NCI-H146 (cell line): ENCODE data around the gene IFITM5.
"Not testable (repeated sequence)": the region's sequence is repeated elsewhere in the genome, so short reads cannot be mapped to it uniquely, and the experiment has no call there.

Experiments
- DNase-seq: peaks from one replicate; lab custom pipeline; 2025; lab: John Stamatoyannopoulos, UW

IFITM5 gene

GRCh38 chr11:312092-312816 is 12.9 kb upstream of the IFITM5 start:
- DNase-seq, result no peak

DNA sequence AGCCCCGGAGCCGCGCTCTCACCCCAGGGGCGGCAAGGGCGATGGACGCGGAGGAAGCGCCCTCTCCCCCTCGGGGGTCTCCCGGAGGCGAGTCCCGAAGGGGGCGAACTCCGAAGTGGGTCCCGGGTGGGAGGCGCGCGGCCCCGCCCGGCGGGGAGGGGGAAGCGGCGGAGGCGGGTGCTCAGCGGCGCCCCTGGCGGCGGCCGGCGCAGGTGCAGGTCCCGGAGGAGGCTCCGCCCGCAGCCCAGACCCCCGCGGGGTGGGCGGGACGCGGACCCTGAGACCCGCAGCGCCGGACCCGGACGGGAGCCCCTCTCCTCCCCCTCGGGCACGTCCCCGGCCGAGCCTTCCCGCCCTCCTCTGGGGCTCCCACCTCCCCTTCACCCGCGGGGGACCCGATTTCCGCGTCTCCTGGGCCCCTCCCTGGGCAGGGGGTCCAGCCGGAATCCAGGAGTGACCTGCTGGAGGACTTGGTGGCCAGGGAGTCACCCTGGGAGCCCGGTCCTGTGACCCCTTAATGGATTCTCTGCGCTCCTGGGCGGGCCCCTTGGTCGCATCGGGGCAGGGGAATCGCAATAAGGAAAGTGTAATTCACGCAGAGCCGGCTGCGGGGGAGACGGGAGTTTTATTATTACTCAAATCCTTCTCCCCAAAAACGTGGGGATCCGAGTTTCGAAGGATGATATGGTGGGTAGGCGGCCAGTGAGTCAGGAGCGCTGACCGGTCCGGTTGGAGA is 11.9 kb upstream of the IFITM5 start:
- DNase-seq, result not testable (repeated sequence)

GRCh38 chr11:309979-310572 is 10.8 kb upstream of the IFITM5 start:
- not testable (repeated sequence) for DNase-seq

- not testable (repeated sequence) for DNase-seq
Observed at GRCh38 chr11:308740-309665, 9.7 kb upstream of the IFITM5 start.

GRCh38 chr11:307766-308708 is 8.7 kb upstream of the IFITM5 start, which contains the start of gene IFITM2:
IFITM2 (plus strand) TSS chr11:307816; CDS start chr11:308193, 377 bp downstream.
- DNase-seq, result not testable (repeated sequence)

GRCh38 chr11:306645-307371 is 7.5 kb upstream of the IFITM5 start:
- no peak for DNase-seq

GRCh38 chr11:305844-306211 is 6.5 kb upstream of the IFITM5 start:
- DNase-seq, result no peak

DNA sequence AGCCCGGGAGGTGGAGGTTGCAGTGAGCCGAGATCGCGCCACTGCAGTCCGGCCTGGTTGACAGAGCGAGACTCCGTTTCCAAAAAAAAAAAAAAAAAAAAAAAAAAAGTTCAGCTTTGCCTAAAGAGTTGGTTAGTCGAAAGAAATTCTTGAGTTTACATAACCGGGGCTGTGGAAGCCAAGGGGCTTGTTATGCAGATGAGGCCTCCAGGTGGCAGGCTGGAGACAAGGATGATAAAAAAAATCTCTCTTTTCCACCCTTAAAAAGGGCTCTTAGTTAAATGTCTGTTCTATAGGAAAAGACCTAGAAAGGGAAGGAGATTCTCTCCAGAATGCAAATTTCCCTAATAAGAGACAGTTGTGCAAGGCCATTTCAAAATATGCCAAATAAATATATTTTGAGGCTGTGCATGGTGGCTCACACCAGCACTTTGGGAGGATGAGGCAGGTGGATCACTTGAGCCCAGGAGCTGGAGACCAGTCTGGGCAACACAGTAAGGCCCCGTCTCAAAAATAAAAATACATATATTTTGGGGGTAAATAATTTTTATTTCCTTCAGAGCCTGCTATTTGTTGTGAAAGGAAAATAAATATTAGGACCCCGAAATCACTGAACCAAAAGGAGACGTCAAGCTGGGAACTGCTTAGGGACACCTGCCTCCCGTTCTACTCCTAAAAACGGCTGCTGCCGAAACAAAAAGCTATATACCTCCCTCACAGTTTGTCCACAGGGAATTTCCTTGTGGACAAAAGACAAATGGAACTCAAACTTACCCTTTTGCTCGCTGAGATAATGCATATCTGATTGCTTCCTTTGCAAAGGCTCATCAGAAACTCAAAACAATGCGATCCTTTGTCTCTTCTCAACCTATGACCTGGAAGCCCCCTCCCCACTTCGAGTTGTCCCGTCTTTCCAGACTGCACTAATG is 5.9 kb upstream of the IFITM5 start:
- peak; percentile 55 for DNase-seq

- DNase-seq, result no peak
Observed at GRCh38 chr11:304061-304506, 4.8 kb upstream of the IFITM5 start.

- DNase-seq, result no peak
Observed at GRCh38 chr11:303363-303762, 4.0 kb upstream of the IFITM5 start.

DNA sequence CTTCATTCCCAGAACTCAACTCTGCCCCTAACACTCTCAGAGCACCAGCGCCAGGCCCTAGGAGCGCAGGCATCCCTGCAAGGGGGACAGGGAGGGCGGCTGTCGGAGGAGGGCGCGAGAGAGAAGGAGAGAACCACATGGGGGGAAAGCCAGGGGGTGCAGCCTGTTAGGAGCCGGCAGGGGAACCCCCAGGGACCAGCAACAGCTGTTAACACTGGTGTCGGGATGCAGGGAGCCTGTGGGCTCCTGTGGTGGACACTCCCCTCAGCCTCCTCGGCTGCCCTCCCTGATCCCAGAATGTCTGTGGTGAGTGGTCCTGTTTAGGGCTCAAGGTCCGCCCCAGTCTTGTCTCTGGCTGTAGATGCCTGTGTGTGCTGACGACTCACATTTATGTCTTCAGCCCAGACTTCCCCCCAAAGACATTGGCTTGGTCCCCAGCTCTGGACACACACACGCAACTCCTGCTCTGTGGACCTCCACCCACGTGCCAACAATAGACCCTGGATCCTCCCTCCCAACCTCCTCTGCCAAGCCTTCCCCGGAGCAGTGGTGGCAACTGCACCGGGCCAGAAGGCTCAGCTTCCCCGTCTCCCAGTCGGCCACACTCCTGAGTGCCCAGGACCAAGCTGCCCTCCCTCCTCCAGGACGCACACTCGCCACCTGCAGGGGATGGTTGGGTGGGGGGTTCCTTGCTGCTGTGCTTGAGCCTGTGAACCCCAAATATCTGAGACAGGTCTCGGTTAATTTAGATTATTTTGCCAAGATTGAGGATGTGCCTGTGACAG is 817 bp upstream of the IFITM5 start:
- no peak for DNase-seq

GRCh38 chr11:298406-299065 is 790 bp downstream of the IFITM5 start:
- DNase-seq, result no peak

GRCh38 chr11:297586-298405 is 1.5 kb downstream of the IFITM5 start:
- no peak for DNase-seq

- no peak for DNase-seq
Observed at GRCh38 chr11:297051-297585, 2.2 kb downstream of the IFITM5 start.

DNA sequence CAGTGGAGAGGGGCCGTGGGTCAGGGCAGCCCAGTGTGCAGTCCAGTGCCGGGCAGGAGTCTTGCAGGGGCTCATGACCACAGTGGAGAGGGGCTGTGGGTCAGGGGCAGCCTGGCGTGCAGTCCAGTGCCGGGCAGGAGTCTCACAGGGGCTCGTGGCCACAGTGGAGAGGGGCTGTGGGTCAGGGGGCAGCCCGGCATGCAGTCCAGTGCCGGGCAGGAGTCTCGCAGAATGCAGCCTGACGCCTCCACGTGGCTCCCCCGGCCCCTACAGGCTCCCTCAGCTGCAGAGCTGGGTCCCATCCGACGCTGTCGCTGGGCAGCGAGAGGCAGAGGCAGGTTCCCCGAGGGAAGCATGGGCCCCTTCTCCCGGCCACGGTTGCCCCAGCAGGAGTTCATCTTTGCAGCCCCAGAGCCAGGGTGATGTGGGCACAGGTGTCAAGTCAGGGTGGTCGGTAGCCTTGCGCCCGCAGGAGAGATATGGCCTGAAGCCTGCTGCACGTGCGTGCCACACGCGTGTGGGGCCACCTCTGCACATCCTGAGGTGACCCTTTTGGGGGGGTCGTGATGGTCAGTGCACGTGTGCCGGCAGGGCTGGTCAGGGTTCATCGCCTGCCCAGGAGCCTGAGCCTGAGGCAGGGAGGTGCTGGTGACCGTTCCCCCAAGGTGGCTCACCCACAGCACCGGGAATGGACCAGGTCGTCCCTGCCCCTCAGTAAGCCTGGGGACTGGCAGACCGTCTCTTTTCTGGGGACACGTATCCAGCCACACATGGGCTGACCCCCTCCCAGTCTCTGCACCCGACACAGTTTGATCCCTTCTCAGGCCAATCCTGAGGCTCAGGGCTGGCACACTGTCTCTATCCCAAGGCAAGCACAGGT is 2.9 kb downstream of the IFITM5 start:
- DNase-seq, result no peak
